Measurements from ENCODE around the gene PBX1. TPM values are rescaled to one million over a fixed set of nuclear protein-coding genes. Genes with fewer than 3 reads are reported as not detected.

The PBX1 gene
- total and polyA plus RNA-seq, 10 of the 15 experiments (the other 5 are each of a cell fraction or from before 2014, with no cell fraction given): 0.05 to 0.28 (median 0.11) TPM; not detected in 5

- TF ChIP-seq CUX1 (IDR thresholded peaks at IDR 0.05; ENCODE audit: insufficient replicate concordance, low read depth, low read length): no peak
Observed at GRCh38 chr1:164689672-164690511, 130.9 kb downstream of the PBX1 start (continued).

GRCh38 chr1:164692420-164692819 is 133.4 kb downstream of the PBX1 start:
- no peak overlapping the region for H3K9ac ChIP-seq (ENCODE audit: control insufficient read depth, insufficient read depth, low read length)
- no peaks in the 10 kb centered on the region for H3K79me2 ChIP-seq (ENCODE audit: control insufficient read depth, insufficient read depth, low read length)
- no peak for FAIRE-seq
- H3K4me3 ChIP-seq: no peak overlapping the region
- SMC1A ChIA-PET (ENCODE audit: uncharacterized antibody, unreplicated experiment): no interaction called here
- WGBS (ENCODE audit: insufficient coverage, insufficient replicate concordance, low lambda C conversion rate, missing lambda C conversion rate): 0% methylated on average over 2 of the region's 2 CpGs
- ATAC-seq: no peak
- in situ Hi-C loops (cut with MboI) (no loop called here), intact Hi-C loops (cut with micrococcal nuclease; ENCODE audit: unreplicated experiment) (no loop called here)
- H3K4me2 ChIP-seq (ENCODE audit: control insufficient read depth, insufficient read depth): no peak overlapping the region
- CTCF ChIA-PET: no interaction called here
- no peaks in the 10 kb centered on the region for H4K20me1 ChIP-seq (ENCODE audit: control insufficient read depth, insufficient read depth)
- DNase-seq (ENCODE audit: low read depth, low spot score): no peak
- no peaks in the 10 kb centered on the region for H3K9me3 ChIP-seq (replicated peaks; ENCODE audit: control insufficient read depth, insufficient read depth, low read length)
- H3K4me1 ChIP-seq (ENCODE audit: control insufficient read depth, insufficient read depth, low read length): no peaks in the 10 kb centered on the region
- H3K27me3 ChIP-seq (replicated peaks in 1 of 2; ENCODE audit: control insufficient read depth in 2 of 2, insufficient read depth in 2 of 2, low read length in 1 of 2): no peaks in the 10 kb centered on the region
- H2AFZ ChIP-seq (ENCODE audit: control insufficient read depth, low read depth, low read length): no peak overlapping the region
- RAD21 ChIA-PET (ENCODE audit: unreplicated experiment): no interaction called here
- no peak overlapping the region for H3K27ac ChIP-seq (ENCODE audit: control insufficient read depth, insufficient read depth)
- BruUV-seq (replicated peaks): no TSS peak
- TF ChIP-seq EP300 (IDR thresholded peaks at IDR 0.05; ENCODE audit: borderline replicate concordance in 1 of 2, control insufficient read depth in 1 of 2, low read depth in 2 of 2, low read length in 2 of 2) (no peak), SMARCA5 (IDR thresholded peaks at IDR 0.05) (no peak), FOXK2 (IDR thresholded peaks at IDR 0.05) (no peak), PKNOX1 (IDR thresholded peaks at IDR 0.05) (no peak), ATF3 (IDR thresholded peaks at IDR 0.05; ENCODE audit: borderline replicate concordance, extremely low read depth, low read depth, low read length) (no peak), KLF5 (IDR thresholded peaks at IDR 0.05; ENCODE audit: partially characterized antibody) (no peak), CREB1 (IDR thresholded peaks at IDR 0.05; ENCODE audit: low read depth) (no peak), ELK1 (IDR thresholded peaks at IDR 0.05; ENCODE audit: low read depth, low read length) (no peak), NBN (IDR thresholded peaks at IDR 0.05) (no peak)
- POLR2A ChIA-PET: no interaction called here
- no peaks in the 10 kb centered on the region for H3K36me3 ChIP-seq (ENCODE audit: control insufficient read depth in 2 of 2, insufficient read depth in 2 of 2, low read length in 1 of 2)
